GM18519 (cell line): Measurements from ENCODE around the gene GAS2L2.
A peak's percentile ranks its signal among the peaks of the same experiment; 100 is the strongest.
"Not testable (repeated sequence)": the region's sequence is repeated elsewhere in the genome, so short reads cannot be mapped to it uniquely, and the experiment has no call there.

Source experiments
- ATAC-seq: cut with Tn5 transposase; IDR thresholded peaks from one replicate; pipeline ENCODE4 v1.9.1; 2021; ENCODE audit warnings: mild to moderate bottlenecking, moderate library complexity; ENCODE audit not compliant: unreplicated experiment, low FRiP score

GAS2L2 gene

GRCh38 chr17:35773679-35774425 lies 20.8 kb upstream of the GAS2L2 start:
- ATAC-seq: no peak

- ATAC-seq: no peak
Measured at GRCh38 chr17:35773129-35773528, 20.1 kb upstream of the GAS2L2 start.

GRCh38 chr17:35769895-35770486 lies 17.0 kb upstream of the GAS2L2 start:
- ATAC-seq: no peak

DNA sequence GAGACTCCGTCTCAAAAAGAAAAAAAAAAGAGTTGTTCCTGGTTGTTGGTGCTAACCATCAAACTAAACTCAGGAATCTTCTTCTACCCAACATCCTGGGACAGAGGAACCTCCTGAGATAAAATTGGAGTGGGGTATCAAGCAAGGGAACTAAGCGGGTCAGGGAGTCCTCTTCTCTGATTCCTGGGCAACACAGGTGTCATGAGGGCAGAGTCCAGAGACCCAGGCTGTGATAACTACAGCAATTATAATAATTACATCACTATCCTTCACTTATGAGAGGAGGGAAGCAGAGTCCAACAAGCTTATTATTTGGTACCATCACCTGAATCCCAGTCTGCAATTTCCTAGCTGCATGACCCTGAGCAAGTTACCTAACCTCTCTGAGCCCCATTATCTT lies 15.8 kb upstream of the GAS2L2 start:
- ATAC-seq: no peak

GRCh38 chr17:35766903-35767510 lies 14.0 kb upstream of the GAS2L2 start:
- ATAC-seq: no peak

DNA sequence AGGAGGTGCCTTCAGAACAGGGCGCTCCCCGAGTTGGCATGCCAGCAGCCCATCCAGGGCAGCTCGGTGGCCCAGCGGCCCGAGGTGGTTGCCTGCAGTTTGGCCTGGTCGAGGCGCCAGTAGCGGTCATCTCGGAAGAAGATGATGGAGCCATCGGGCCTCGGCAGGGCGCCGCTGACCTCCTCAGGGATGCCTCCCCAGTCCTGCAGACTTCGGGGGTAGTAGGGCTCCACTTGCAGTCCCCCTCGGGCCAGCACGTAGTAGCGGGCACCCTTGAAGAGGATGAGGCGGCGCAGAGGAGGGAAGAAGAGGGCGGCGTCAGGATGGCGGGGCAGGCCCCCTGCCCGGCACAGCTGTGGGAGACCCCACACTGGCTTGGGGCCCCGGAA lies 13.4 kb upstream of the GAS2L2 start:
- no peak for ATAC-seq

DNA sequence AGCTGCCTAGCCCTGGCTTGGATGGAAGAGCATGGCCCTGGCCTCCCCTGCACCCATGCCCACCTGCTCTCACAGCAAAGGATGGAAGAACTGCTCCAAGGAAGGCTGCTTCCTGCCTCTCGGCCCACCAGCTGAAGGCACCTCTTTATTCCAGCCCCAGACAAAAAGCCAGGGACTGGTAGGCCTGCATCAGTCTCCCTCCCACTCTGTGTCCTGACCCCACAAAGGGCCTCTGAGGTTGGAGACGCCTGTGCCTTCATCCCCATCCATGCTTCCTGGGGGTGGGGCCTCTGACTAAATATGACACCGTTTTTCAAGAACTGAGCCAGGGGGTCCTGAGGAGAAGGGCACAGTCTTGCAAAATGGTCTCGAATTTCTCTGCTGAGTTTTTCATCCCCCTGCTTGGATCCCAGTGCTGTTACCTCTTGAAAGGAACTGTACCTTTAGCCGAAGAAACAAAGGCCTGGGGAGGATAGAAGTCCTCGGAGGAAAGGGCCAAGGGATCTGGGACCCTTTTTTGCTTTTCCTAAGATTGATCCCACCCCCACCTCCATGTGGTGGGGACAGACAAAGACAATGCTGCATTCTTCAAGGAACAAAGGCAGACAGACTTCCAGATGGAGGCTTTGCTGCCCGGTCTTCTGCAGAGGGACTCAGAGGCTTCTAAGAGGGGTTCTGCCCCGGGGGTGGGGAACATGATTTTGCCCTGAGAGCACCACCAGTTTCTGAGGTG lies 12.9 kb upstream of the GAS2L2 start:
- ATAC-seq: no peak

DNA sequence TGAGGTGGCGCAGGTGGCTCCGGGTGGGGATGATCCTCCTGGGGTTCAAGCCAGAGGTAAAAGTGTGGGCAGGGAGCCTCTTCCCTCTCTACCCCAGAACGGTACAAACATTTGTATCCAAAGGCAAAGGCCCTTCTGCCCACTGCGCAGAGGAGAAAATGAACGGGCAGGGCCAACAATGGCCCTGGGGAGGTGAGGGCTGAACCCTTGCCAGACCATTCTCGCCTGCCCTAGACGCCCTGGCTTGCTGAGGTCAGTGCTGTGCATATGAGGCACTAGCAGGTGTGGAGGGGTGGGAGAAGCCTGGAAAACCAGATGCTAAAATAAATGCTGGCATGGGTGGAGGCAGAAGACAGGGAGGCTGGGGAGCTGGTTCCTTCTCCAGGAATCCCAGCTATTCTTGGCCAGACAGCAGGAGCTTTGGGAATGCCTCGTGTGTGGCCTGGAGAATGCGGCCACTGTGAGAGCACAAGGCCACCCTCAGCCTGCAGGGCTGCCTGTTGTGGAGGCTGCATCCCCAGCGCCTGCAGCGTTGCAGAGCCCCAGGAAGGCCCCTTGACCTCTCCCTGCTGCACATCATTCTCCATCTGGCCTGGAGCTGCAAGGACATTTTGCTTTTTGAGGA lies 12.2 kb upstream of the GAS2L2 start:
- ATAC-seq: no peak

DNA sequence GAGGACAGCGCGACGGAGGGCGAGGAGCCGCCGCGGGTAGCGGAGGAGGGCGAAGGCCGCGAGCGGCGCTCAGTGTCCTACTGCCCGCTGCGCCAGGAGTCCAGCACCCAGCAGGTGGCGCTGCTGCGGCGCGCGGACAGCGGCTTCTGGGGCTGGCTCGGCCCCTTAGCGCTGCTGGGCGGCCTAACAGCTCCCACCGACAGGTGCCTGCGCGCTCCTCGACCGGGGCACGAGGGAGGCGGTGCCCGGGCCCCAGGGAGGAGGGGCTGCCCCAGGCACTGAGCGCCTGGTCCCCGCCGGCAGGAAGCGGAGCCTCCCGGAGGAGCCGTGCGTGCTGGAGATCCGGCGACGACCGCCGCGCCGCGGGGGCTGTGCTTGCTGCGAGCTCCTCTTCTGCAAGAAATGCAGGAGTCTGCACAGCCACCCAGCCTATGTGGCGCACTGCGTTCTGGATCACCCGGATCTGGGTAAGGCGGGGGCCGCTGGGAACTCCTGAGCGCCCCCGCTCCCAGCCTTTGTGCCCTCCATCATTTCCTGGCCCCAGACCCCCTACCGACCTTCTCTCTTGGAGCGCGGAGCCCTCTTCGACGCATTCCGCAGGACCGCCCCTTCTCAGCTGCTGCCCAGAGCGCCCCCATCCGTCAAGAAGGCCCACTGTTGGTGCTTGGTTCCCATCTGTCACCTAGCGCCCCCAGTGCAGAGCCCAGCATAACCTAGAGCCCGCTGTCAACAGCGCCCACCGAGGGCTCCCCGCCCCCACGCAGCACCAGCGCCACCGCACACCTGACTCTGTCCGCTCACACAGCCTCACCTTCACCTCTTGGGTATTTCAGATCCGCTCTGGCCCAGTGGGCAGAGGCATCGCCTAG lies 11.3 kb upstream of the GAS2L2 start:
- peak; percentile 62 for ATAC-seq

DNA sequence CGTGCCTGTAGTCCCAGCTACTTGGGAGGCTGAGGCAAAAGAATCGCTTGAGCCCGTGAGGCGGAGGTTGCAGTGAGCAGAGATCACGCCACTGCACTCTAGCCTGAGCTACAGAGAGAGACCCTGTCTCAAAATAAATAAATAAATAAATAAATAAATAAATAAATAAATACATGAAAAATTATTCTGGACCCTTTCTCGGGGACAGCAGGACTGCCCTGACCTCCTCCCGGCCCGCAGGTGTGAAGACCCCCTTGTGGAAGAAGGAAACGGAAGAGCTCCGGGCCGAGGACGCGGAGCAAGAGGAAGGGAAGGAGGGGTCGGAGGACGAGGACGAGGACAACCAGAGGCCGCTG lies 10.7 kb upstream of the GAS2L2 start:
- no peak for ATAC-seq

DNA sequence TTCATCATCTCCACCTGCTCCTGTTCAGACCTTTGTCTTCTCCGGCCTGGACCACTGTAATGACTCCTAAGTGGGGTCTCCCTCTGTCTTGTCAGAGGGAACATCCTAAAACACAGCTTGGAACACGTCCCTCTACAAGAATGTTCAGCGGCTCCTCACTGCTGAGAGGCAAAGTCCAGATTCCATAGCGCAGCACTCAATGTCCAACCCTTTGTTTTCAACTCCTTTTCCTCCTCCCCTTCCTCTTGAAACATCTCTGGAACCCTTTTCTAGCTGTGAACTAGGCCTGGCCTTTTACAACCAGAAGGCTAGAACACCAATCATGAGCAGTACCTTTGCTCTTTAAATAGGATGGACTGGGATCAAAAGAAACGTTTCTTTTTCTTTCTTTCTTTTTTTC lies 8.6 kb upstream of the GAS2L2 start:
- ATAC-seq: no peak

- no peak for ATAC-seq
Measured at GRCh38 chr17:35760587-35760986, 7.5 kb upstream of the GAS2L2 start, which contains the start of gene C17orf50. Gene C17orf50 (plus strand): TSS chr17:35760887. CDS start chr17:35760942, 55 bp downstream.

GRCh38 chr17:35757243-35757642 lies 4.2 kb upstream of the GAS2L2 start:
- no peak for ATAC-seq

- no peak for ATAC-seq
Measured at GRCh38 chr17:35752471-35752870, 568 bp downstream of the GAS2L2 start.

DNA sequence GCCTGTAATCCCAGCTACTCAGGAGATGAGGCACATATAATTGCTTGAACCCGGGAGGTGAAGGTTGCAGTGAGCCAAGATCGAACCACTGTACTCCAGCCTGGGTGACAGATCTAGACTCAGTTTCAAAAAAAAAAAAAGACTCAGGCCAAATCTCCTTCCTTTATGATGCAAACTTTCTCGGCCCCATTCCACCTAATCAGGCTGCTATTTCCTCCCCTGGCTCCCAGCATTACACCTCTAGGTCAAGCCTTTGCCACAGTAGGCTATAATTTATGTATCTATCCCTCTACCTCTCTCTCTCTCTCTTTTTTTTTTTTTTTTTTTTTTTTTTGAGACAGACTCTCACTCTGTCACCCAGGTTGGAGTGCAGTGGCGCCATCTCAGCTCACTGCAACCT lies 1.5 kb downstream of the GAS2L2 start:
- ATAC-seq: not testable (repeated sequence)

GRCh38 chr17:35750526-35751395 lies 2.3 kb downstream of the GAS2L2 start:
- no peak for ATAC-seq

- ATAC-seq: no peak
Measured at GRCh38 chr17:35749560-35750412, 3.3 kb downstream of the GAS2L2 start.

DNA sequence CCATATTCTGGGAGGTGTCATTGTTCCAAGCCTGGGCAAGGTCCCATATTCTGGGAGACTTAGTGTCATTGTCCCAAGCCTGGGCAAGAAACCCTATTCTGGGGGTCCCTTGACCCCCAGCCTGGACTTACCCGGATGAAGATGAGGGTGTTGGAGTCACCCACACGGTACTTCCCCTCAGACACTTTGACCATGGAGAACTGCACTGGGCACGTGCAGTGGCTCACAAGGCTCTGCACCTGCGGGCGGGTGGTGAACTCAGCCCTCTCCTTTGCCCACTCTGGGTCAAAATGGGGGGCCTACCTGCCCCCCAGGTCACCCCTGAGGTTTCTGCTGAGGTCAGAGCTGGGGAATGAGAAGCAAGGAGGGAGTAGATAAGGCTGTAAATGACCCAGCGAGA lies 4.1 kb downstream of the GAS2L2 start:
- ATAC-seq: no peak
